Stimulated activated CD4-positive, alpha-beta T cell treated with anti-CD3 and anti-CD28 coated beads, Interleukin-4, amount 100 ng/mL, for 24 hours (primary cell): ENCODE results near the gene KAZN.

ENCODE experiments used
- DNase-seq: peaks from one replicate; pipeline ENCODE4 v3.0.0-alpha.2; 2020

Gene KAZN

DNA sequence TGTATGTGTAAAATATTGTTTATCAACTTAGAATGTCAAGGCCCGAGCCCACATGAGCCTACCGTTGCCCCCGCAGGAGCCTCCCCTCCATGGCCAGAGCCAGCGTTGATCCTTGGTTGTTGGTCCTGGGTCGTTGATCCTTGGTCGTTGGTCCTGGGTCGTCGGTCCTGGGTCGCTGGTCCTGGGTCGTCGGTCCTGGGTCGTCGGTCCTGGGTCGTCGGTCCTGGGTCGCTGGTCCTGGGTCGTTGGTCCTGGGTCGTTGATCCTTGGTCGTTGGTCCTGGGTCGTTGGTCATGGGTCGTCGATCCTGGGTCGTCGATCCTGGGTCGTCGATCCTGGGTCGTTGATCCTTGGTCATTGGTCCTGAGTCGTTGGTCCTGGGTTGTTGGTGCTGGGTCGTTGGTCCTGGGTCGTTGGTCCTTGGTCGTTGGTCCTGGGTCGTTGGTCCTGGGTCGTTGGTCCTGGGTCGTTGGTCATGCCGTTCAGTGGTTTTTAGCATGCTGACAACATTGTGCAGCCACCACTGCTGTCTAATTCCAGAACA lies 450.0 kb downstream of the KAZN start:
- DNase-seq = no peak

- DNase-seq = no peak
These were observed 450.6 kb downstream of the KAZN start for GRCh38 chr1:15049067-15049466.

- DNase-seq = no peak
These were observed 453.5 kb downstream of the KAZN start for GRCh38 chr1:15051882-15052528.

DNA sequence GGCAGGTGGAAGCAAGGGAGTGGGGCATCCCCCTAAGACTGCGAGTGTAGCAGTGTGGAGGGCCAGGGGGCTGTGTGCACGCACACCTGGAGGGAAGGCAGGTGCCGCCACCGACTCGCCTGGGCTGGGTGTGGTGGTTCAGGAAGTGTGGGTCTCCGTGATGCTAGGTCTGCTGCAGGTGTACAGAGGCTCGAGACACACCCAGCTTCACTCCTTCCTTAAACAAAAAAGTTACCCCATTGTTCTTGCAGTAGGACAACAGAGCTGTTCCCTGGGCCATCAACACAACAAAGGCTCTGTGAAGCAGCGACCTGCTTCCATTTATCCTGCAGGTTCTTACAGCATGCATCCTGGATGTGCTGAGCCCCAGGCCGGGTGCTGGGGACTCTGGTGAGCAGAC lies 454.7 kb downstream of the KAZN start:
- DNase-seq = no peak

GRCh38 chr1:15055736-15056415 lies 457.4 kb downstream of the KAZN start:
- no peak for DNase-seq

DNA sequence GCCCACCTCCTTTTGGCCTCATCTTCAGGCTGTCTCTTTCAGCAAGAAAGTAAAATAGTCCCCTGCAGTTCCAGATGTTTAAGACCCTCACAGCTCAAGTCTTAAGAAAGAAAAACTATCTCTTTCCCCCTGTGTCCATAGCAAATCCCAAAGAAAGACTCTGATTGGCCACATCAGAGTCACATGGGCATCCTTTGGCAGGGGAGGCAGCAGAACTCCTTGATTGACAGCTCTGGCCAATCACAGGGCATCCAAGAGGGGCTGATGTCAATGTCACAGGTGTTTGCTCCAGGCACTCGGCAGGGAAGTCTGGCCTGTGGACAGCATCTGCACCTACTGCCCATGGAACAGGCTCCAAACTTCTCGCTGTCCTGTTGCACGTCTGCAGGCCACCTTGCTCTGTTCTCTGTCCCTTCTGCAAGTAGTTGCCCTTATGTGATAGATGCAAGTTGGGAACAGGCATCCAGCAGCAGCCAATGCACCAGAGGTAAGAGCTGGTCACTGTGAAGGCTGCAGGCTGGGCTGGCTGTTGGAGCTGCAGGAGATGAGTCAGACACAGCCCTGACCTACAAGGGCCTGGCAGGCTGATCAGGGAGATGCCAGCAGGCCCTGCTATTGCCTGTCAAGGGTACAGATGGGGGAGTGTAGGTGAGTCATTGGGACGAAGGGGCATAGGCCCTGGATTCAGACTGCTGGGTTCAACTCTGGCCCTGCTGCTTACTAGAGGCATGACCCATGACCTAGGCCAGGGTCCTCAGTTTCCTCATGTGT lies 458.2 kb downstream of the KAZN start:
- no peak for DNase-seq

DNA sequence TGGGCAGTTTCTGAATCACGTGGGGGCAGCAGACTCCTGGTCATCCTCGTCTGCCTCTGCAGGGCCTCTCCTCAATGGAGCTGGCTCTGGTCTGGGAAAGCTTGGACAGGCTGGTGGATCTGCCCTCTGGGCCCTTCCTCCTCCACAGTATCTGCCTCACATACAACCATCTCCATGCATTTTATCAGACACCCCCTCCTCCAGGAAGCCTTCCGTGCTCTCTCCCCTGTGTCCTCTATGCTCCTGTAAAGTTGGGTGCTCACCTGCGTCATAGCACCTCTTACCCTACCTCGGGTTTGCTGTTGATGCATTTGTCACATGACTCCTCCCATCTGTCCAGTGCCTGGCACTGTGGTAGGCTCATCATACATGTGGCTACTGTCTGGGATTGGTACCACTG lies 459.3 kb downstream of the KAZN start:
- no peak for DNase-seq

DNA sequence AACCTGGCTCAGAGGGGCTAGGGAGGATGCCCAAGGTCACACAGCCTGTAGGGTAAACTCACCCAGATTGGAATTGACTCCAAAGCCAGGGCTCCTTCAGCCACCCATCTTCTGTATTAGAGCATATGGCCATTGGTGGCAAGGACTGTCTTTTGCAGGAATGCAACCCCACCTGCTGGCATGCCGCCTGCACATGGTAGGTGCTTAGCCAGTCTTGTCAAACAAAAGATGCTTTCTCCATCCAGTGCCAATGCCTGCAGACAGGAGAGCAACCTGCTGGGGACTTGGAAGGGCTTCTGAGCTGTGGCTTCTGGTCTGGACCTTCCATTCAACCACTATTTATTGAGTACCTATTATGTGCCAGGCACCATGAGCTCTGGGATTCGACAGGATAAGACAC lies 459.8 kb downstream of the KAZN start:
- no peak for DNase-seq

DNA sequence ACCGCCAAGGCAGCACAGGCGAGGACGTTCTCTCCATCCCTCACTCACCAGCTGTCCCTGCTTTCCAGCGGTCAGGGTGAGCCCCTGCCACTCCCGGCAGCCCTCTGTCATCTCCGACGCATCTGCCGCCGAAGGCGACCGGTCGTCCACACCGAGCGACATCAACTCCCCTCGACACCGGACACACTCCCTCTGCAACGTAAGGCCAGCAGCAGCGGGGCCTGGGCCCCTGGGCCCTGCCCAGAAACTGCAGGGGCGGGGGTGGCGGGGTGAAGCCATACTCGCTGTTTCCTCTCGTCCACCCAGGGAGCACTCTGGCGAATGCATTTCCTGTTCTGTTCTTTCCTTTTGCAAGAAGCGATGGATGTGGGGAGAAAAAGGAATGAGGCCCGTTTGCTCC lies 461.6 kb downstream of the KAZN start:
- no peak for DNase-seq

DNA sequence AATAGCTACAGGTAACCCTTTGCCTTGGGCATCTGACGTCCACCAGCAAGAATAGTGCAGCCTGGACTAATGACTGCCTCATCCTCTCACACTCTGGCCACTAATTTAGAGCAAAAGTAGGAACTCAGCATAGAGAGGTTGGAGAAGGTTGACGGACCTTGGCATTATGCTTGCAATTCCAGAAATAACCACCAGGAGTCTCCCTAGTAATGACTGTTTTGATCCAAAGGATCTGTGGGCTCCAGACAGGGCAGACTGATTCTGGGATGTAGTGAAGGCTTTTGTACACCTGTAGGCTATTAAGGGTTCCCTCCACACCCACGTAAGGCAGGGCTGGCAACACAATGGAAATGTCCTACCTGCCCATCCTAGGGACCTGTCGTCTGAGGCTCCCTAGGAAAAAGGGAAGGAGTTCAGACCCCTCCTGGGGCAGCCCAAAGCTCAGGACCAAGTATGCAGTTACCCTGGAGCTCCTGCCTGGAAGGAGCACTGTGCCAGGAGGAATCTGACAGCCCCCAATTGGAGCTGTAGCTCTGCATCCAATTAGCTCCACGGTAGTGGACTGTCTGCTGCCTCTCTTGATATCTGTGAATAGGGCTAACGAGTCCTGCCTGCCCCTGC lies 464.1 kb downstream of the KAZN start:
- no peak for DNase-seq

DNA sequence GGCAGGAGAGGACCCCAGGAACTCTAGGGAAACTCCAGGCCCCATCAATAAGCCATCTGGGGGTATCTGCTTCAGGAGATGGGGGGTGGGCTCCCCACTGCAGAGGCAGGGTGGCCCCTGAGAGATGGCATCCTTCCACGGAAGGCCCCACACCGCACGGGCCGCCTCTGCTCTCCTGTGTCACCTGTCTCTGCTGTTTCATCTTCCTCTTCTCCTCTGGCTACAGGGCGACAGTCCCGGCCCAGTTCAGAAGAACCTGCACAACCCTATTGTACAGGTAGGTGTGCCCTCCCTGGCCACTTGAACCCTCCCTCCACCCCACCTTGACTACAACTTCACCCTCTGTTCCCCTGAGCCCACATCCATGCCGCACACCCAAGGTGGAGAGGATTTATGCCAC lies 464.9 kb downstream of the KAZN start:
- DNase-seq = no peak

- no peak for DNase-seq
These were observed 465.3 kb downstream of the KAZN start for GRCh38 chr1:15063783-15064182.

GRCh38 chr1:15064217-15064929 lies 465.9 kb downstream of the KAZN start:
- DNase-seq = no peak

GRCh38 chr1:15065291-15065690 lies 466.8 kb downstream of the KAZN start:
- no peak for DNase-seq

GRCh38 chr1:15065736-15066135 lies 467.3 kb downstream of the KAZN start:
- no peak for DNase-seq

GRCh38 chr1:15066191-15066590 lies 467.7 kb downstream of the KAZN start:
- DNase-seq = no peak

- no peak for DNase-seq
These were observed 468.7 kb downstream of the KAZN start for GRCh38 chr1:15067148-15067547.

DNA sequence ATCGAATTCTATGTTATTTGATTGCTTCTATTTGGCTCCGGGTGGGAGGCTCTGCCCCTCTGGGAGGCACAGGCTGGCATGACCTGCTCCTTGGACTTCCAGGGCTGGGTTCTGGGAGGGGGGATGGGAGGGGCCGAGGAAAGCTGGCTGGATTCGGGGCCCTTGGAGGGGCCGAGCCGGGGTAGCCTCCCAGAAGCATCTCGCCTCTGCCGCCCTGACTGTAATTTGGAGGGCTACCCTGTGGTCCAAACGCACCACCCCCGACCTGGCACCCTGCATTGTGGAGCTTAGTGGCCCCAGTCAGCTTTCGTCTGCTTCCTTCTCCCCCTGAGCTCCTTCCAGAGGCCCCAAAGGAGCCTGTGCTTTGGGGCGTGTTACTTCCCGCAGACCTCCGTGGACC lies 469.7 kb downstream of the KAZN start:
- DNase-seq = no peak

DNA sequence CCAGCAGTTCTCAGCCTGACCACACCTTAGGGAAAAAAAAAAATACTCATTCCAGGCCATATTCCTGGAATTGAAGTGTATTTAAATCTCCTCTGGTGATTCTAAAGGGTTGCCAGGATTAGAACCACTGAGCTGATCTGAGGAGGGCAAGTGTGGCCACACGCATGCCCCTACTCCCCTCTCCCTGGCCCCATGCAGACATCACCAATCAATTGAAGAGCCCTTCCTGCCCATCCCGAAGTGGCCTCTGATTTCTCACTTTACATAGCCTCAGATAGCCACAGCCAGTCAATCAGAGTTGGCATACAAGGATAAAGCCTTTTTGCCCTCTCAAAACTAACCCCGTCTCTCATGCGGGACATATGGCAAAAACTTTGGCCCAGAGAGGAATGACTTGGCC lies 470.5 kb downstream of the KAZN start:
- no peak for DNase-seq

DNA sequence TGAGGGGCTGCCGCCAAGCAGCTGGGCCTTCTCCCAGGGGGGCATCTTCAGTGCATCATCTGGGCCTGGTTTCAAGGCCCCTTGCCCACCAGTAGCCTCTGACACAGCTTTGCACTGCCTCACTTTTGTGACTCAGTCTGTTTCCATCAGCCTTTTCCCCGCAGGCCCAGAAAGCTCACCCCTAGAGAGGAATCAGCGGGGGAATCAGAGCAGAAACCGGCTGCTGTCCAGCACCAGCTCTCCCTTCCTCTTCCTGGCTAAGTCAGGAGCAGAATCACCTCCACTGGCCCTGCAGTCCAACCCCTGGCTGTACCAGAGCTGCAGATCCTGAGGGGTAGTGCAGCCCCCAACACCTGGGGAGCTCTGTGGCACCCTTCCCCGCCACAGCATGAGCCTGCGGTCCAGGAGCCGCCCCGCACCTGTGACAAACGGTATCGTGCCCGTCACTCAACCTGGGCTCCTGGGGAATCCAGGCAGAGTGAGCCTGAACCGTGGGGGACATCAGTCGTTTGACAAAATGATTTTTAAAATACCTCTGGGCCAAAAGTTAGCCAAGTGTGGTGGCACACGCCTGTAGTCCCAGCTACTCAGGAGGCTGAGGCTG lies 471.8 kb downstream of the KAZN start:
- DNase-seq = no peak

GRCh38 chr1:15071936-15072335 lies 473.5 kb downstream of the KAZN start:
- DNase-seq = no peak

- no peak for DNase-seq
These were observed 475.4 kb downstream of the KAZN start for GRCh38 chr1:15073799-15074308.
